ENCODE results near the gene CASTOR2. TPM values are rescaled to one million over a fixed set of nuclear protein-coding genes. Genes with fewer than 3 reads are reported as not detected.
"Not testable (repeated sequence)": the region's sequence is repeated elsewhere in the genome, so short reads cannot be mapped to it uniquely, and the experiment has no call there.

CASTOR2 gene
- total RNA-seq (2014; rRNA removed; shearing (Covaris generic); ENCODE audit: low replicate concordance) = 2.5 and 3.7 TPM in 2 replicates

DNA sequence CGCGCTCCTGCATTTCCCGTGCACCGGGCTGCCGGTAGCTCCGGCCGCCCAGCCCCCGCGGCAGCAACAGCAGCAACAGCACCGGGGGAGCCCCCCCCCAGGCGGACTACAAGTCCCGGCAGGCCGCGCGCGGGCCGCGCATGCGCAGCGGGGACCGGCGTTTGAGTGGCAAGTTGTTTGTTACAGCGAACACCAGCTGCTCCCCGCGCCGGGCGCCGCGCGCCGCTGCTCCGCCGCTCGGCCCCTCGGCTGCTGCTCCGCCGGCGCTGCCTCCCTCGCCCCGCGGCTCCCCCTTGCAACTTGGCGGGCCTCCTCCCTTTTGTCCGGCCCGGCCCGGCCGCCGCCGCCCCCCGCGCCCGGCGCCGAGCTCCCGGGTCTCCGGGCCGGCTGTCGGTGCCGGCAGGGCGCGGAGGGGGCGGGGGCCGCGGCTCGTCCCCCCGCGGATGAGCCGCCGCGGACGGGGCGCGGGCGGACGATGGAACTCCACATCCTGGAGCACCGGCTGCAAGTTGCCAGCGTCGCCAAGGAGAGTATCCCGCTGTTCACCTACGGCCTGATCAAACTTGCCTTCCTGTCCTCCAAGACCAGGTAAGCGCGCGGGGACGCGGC lies at the start of gene CASTOR2:
Gene CASTOR2 (plus strand): TSS at position 195 of the 609 bp plus-strand sequence. CDS start 281 bp downstream, at position 476.
- DNase-seq (ENCODE audit: low read depth); in situ Hi-C loops (cut with HindIII; ENCODE audit: low pct_unique_long_range_greater_than_20kb, low sequenced_read_pairs): not testable (repeated sequence)

- DNase-seq (ENCODE audit: low read depth); in situ Hi-C loops (cut with HindIII; ENCODE audit: low pct_unique_long_range_greater_than_20kb, low sequenced_read_pairs): not testable (repeated sequence)
Measured at GRCh38 chr7:74922321-74922890, 42.1 kb upstream of the CASTOR2 start.

- in situ Hi-C loops (cut with HindIII; ENCODE audit: low pct_unique_long_range_greater_than_20kb, low sequenced_read_pairs); DNase-seq (ENCODE audit: low read depth): not testable (repeated sequence)
Measured at GRCh38 chr7:74923644-74924043, 40.9 kb upstream of the CASTOR2 start.

DNA sequence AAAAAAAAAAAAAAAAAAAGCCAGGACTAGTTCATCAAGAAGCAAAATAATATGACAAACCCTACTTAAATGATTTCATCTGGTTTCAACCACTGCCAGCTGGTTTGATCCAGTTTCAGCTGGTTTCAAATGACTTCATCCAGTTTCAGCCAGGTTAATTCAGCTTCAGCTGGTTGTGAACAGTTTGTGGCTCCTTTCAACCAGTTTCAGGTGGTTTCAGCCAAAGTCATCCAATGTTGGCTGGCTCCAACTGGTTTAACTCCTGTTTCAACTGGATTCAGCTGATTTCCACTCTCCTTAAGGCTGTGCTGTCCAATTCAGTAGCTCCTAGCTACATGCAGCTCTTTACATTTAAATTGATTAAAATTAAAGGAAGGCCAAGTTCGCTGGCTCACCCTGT lies 37.5 kb upstream of the CASTOR2 start:
- DNase-seq (ENCODE audit: low read depth); in situ Hi-C loops (cut with HindIII; ENCODE audit: low pct_unique_long_range_greater_than_20kb, low sequenced_read_pairs): not testable (repeated sequence)

DNA sequence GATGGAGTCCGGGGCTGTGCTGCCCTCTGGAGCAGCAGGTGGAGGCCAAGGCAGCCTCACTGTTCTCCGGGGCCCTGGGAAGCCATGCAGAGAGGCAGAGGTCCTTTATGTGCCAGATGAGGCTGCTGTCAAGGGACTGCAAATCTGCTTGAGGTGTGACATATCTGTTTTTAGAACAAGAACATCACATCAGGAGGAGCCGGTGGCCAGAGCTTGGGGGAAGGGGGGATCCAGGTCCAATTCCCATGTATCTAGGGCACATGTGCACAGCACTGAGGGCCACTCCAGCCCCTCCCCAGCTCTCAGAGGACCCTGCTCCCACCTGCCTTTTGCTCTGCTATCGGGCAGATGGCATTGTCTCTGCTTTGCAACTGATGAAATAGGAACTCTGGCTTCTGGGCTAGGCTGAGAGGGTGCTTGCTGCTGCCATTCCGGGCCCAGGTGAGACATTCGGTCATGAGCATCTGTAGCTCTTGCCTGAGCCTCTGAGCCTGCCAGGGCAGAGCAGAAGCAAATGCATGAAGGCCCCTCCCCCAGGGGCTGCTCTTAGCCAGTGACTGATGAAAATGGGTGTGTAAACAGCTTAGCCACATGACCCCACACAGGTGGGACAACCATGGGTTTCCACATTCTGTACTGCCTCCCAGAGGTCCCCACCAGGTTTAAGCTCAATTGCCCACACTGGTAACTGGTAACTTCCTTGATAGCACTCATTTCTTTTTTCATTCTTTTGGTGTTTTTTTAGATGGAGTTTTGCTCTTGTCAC lies 32.8 kb upstream of the CASTOR2 start:
- DNase-seq (ENCODE audit: low read depth); in situ Hi-C loops (cut with HindIII; ENCODE audit: low pct_unique_long_range_greater_than_20kb, low sequenced_read_pairs): not testable (repeated sequence)

GRCh38 chr7:74939429-74939828 lies 25.1 kb upstream of the CASTOR2 start:
- in situ Hi-C loops (cut with HindIII; ENCODE audit: low pct_unique_long_range_greater_than_20kb, low sequenced_read_pairs); DNase-seq (ENCODE audit: low read depth): not testable (repeated sequence)

DNA sequence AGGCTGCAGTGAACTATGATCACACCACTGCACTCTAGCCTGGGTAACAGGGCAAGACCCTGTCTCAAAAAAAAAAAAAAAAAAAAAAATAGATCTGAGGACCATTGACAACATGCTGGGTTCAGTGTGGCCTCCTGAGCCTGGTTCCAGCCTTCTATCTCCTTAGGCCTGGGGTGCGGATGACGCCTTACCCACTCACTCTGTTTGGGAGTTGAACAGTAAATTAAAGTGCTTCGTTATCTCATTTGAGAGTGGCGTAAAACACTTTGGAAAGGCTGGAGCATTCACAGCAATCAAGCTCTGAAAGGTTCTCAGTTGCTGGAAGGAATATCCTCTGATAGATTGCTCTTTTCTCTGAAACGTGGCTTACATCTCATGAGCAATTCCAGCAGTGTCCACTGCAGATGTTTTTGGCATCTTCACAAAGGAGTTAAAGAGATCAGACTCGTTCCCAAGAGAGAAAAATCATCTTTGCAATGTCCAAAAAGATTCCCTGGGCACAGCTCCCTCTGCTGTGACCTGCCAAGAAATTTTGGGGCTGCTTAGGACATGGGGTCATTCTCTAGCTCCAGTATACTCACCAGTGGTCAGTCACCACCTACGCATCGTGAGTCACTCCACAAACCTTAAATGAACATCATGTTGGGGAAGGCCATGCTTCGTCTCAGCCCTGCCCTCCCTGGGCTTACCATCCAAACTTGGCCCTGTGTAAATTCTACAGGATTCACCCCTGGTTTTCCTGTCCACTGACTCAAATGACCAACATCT lies 23.0 kb upstream of the CASTOR2 start:
- in situ Hi-C loops (cut with HindIII; ENCODE audit: low pct_unique_long_range_greater_than_20kb, low sequenced_read_pairs); DNase-seq (ENCODE audit: low read depth): not testable (repeated sequence)

DNA sequence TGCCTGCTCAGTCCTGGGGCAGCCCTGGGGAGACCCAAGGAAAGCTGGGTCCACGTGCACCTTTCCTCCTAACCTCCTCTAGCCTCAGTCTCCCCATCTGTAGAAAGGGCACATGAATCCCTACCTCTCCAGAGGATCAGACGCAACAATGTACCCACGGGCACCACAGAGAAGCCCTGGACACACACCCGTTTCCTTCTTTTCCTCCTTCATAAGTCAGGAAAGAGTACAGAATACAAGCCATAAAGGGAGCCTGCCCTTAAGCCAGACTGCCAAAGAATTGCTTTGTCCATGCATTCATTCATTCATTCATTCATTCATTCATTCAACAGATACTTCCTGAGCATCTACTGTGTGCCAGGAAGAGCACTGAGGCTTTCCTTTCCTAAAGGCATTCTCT lies 20.6 kb upstream of the CASTOR2 start:
- in situ Hi-C loops (cut with HindIII; ENCODE audit: low pct_unique_long_range_greater_than_20kb, low sequenced_read_pairs); DNase-seq (ENCODE audit: low read depth): not testable (repeated sequence)

DNA sequence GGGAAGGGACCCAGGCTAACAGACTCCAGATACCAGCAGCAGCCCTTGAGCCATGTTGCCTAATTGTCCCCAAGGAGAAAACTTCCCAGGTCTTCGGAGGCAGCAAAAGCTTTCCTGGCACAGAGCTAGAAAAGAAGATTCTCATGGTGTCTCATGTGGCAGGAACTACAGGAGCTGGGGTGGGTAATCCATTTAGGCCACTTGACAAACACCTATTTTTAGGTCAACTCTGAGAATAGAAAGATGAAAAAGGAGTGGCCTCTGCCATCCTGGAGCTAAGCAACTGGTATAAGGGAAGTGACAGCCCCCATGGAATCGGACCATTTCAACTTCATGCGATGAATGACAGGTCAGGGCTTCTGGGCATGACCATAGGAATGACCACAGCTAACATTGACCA lies 16.8 kb upstream of the CASTOR2 start:
- in situ Hi-C loops (cut with HindIII; ENCODE audit: low pct_unique_long_range_greater_than_20kb, low sequenced_read_pairs); DNase-seq (ENCODE audit: low read depth): not testable (repeated sequence)

DNA sequence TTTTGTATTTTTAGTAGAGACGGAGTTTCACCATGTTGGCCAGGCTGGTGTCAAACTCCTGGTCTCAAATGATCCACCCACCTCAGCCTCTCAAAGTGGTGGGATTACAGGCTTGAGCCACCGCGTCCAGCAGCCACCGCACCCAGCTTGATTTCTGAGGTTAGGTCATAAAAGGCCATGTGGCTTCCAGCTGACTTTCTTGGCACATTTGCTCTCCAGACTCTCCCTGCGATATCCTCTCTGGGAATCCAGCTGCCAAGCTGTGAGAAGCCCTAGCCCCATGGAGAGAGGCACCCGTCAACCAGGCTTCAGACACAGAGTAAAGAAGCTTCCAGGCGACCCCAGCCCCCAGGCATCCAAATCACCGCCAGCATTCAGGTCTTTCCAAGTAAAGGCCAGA lies 10.7 kb upstream of the CASTOR2 start:
- in situ Hi-C loops (cut with HindIII; ENCODE audit: low pct_unique_long_range_greater_than_20kb, low sequenced_read_pairs); DNase-seq (ENCODE audit: low read depth): not testable (repeated sequence)

DNA sequence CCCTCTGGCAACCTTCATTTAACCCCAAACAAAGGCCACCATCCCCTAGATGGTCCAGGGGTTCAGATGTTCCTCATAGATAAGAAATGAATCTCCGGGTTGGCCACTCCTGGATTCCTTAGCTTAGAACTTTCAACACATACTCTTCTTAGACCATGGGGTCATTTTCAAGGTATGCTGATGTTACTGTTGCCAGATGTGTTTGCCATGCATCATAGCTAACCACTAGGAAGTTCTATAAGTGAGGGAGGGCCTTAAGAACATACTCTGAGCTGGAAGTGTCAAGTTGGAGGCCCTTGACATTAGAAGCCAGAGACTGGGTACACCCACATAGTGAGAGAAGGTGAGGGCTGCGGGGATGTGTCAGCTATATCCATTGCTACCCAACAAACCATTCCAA lies 6.2 kb upstream of the CASTOR2 start:
- in situ Hi-C loops (cut with HindIII; ENCODE audit: low pct_unique_long_range_greater_than_20kb, low sequenced_read_pairs); DNase-seq (ENCODE audit: low read depth): not testable (repeated sequence)

GRCh38 chr7:74963704-74964510 lies 598 bp upstream of the CASTOR2 start:
- in situ Hi-C loops (cut with HindIII; ENCODE audit: low pct_unique_long_range_greater_than_20kb, low sequenced_read_pairs) = not testable (repeated sequence)

DNA sequence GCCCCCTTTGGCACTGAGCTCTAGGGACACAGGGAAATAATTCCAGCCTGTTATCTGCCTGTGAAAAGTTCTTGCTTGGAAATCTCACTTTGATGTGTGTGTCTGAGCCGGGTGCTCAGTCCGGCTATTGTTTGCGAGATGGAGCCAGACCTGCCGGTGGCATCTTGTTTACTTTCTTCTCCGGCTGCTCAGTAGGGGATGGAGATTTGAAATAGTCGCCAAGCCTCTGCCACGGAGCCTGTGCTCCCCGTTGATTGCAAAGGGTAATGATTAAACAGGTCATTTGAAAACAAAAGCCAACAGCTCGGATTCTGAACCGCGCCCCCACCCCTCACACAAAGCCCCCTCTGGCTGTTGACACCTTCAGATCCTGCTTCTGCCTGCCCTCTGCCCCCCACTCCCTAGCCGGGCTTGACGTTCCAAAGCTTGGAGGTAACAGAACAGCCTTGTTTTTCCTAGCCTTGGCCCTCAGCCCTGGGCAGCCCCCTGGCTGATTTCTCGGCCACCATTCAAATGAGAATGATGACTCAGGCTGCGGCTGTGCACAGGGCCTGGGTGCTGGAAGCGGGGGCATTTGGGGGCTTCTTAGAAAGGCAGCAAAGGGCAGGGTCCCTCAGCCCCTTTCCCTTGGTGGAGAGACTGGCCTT lies 1.8 kb downstream of the CASTOR2 start:
- DNase-seq (ENCODE audit: low read depth); in situ Hi-C loops (cut with HindIII; ENCODE audit: low pct_unique_long_range_greater_than_20kb, low sequenced_read_pairs): not testable (repeated sequence)

More at GRCh38 chr7:74963704-74964510, 598 bp upstream of the CASTOR2 start:
- DNase-seq (ENCODE audit: low read depth) = not testable (repeated sequence)

DNA sequence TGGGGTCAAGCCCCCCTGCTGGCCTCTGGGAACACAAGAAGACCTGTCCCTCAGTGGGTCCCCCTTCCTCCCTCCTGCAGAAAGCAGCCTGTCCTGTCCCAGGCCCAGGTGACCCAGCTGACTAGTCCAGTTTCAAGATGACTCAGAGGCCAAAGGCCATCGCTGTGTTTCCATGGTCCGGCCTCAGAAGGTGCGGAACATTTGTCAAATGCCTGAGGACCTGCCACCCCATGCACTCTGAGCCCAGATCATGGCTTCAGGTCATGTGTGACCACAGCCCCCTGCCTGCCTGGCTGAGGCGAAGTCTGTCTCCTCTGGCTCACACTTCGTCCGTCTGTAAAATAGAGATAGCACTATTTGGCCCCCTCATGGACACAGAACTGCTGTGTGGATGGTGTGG lies 2.4 kb downstream of the CASTOR2 start:
- DNase-seq (ENCODE audit: low read depth); in situ Hi-C loops (cut with HindIII; ENCODE audit: low pct_unique_long_range_greater_than_20kb, low sequenced_read_pairs): not testable (repeated sequence)

GRCh38 chr7:74971431-74971830 lies 6.9 kb downstream of the CASTOR2 start:
- DNase-seq (ENCODE audit: low read depth); in situ Hi-C loops (cut with HindIII; ENCODE audit: low pct_unique_long_range_greater_than_20kb, low sequenced_read_pairs): not testable (repeated sequence)

GRCh38 chr7:74972377-74972776 lies 7.9 kb downstream of the CASTOR2 start:
- in situ Hi-C loops (cut with HindIII; ENCODE audit: low pct_unique_long_range_greater_than_20kb, low sequenced_read_pairs); DNase-seq (ENCODE audit: low read depth): not testable (repeated sequence)

DNA sequence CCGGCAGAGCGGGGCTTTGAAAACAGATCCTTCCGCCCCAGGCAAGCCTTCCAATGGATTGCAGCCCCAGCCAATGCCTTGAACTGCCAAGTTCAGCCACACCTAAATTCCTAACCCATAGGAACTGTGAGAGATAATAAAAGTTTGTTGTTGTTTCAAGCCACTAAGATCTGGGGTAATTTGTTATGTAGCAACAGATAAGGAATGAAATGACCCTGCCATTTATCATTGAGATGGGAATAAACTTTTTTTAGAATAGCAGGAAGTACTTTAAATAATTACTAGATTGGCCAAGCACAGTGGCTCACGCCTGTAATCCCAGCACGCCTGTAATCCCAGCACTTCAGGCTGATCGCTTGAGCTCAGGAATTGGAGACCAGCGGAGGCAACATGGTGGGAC lies 11.5 kb downstream of the CASTOR2 start:
- in situ Hi-C loops (cut with HindIII; ENCODE audit: low pct_unique_long_range_greater_than_20kb, low sequenced_read_pairs); DNase-seq (ENCODE audit: low read depth): not testable (repeated sequence)

All from Caki2 (cell line).